Stimulated activated memory B cell treated with anti-CD40 and anti-IgM and Interleukin-4, amounts not matched to agents 10 μg/mL and 1 μg/mL and 100 μg/mL, for 72 hours (primary cell): ENCODE results near the gene MTHFD1.

Source experiments
- ATAC-seq: fragments of 150-1000 bp; cut with Tn5 transposase; 2 replicates; pipeline ENCODE4 v1.10.0; 2021
- H3K27ac Mint-ChIP-seq: one replicate; pipeline ENCODE4 v1.8.0; 2022; ENCODE audit warnings: mild to moderate bottlenecking, mixed read lengths
- H3K27me3 Mint-ChIP-seq: one replicate; pipeline ENCODE4 v1.8.0; 2022; ENCODE audit warnings: mixed read lengths
- H3K36me3 Mint-ChIP-seq: one replicate; pipeline ENCODE4 v1.8.0; 2022; ENCODE audit warnings: mixed read lengths
- H3K4me1 Mint-ChIP-seq: one replicate; pipeline ENCODE4 v1.8.0; 2022; ENCODE audit warnings: mixed read lengths
- H3K4me3 Mint-ChIP-seq: one replicate; pipeline ENCODE4 v1.8.0; 2022; ENCODE audit warnings: mild to moderate bottlenecking, moderate library complexity, mixed read lengths
- H3K9me3 Mint-ChIP-seq: one replicate; pipeline ENCODE4 v1.8.0; 2022; ENCODE audit warnings: mixed read lengths

The MTHFD1 gene

DNA sequence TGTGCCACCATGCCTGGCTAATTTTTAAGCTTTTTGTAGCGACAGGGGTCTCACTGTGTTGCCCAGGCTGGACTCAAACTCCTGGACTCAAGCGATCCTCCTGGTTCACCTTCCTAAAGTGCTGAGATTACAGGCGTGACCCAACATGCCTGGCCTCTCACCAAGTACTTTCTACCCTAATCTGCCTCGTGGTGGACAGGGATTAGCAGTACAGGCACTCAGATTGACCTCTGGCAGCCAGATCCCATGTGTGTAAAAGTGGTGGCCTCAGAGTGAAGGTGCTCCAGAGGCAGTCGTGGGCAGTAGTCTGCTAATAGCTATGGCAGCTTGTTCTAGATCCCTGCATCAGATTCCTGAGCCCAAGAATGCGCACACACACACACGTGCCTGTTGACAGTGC, 30.9 kb downstream of the MTHFD1 start:
- H3K27ac Mint-ChIP-seq: no peak overlapping the region

DNA sequence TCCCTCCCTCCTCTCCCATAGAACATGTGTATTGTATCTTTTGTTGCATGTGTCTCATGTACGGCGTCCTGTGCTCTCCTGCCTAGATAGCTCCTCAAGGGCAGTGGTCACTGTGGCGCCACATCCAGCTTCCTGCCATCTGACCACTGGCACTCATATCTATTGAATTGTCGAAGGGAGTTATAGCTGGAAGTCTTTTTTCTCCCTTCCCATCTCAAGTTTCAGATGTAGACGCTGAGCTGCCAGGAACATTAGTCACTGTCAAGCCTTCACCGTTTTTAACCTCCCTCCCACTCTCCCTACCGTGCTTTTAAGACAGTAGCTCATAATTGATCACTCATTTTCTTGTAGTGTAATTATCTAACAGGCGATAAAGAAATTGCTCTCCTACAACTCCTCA, 33.0 kb downstream of the MTHFD1 start:
- Mint-ChIP-seq H3K4me3 (no peak overlapping the region), H3K4me1 (no peaks in the 10 kb centered on the region), H3K27ac (no peak overlapping the region), H3K36me3 (peaks cover 53% of the 10 kb centered on the region), H3K9me3 (no peaks in the 10 kb centered on the region), H3K27me3 (no peaks in the 10 kb centered on the region)
- no peak for ATAC-seq

More for the DNA sequence above, 30.9 kb downstream of the MTHFD1 start:
- ATAC-seq: no peak
- no peaks in the 10 kb centered on the region for H3K9me3 Mint-ChIP-seq
- H3K36me3 Mint-ChIP-seq: peaks cover 46% of the 10 kb centered on the region
- no peaks in the 10 kb centered on the region for H3K27me3 Mint-ChIP-seq
- no peaks in the 10 kb centered on the region for H3K4me1 Mint-ChIP-seq
- no peak overlapping the region for H3K4me3 Mint-ChIP-seq

DNA sequence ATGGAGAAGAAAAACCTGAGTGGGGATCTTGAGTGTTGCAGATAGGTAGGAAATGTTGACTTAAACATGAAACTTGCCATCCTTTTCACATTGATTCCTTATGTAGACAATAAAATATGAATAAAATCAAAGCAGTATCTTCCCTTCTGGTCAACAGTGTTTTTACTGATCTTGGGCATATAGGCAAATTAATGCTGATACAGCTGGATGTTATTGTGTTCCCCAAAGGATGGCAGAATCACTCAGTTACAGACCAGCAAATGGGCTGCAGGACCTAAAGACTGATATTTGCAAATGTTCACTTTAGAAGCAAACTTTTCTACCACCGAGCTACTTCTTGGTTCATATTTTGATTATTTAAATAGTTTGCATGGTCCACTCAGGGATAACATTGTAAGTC, 33.9 kb downstream of the MTHFD1 start:
- Mint-ChIP-seq H3K4me3 (no peak overlapping the region), H3K27ac (no peak overlapping the region), H3K9me3 (no peaks in the 10 kb centered on the region), H3K27me3 (no peaks in the 10 kb centered on the region), H3K36me3 (peaks cover 60% of the 10 kb centered on the region), H3K4me1 (no peaks in the 10 kb centered on the region)
- ATAC-seq: no peak

DNA sequence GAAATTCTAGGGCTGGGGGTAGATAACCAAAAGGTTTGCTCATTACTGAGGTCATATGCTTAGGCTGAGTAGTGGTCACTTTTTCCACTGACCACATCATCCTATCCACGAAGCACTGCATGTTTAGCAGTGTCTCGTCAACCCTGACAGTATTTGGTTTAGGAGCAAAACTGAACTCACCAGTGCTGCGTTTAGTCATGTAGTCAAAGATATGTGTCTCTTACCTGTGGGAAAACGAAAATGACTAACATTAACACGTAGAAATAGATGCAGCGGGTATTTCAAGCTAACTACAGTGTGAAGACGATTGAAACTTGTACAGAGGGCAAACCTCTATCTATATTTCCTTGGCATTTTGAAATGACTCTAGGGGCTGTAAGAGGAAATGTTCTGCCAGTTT, 34.6 kb downstream of the MTHFD1 start:
- ATAC-seq: no peak
- Mint-ChIP-seq H3K36me3 (peaks cover 58% of the 10 kb centered on the region), H3K4me3 (no peak overlapping the region), H3K9me3 (no peaks in the 10 kb centered on the region), H3K27me3 (no peaks in the 10 kb centered on the region), H3K4me1 (no peaks in the 10 kb centered on the region), H3K27ac (no peak overlapping the region)

DNA sequence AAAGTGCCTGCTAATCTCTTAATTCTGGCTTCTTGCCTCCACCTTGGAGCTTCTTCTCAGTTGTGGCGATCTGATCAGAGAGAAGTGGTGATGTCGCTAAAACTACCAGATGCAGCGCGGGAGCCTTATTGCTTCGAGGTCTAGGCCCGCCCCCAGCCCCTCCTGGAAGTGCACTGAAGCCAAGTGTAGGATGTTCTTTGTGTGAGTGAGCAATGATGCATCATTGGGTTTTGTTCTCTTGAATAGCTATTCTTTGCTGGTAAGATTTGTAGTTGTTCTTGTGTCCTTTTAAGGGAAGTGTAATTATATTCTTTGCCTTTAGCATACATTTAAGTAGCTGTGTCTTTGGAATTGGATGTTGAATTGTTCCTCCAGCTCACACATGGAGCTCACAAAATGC, 35.8 kb downstream of the MTHFD1 start:
- ATAC-seq: no peak
- no peak overlapping the region for H3K4me3 Mint-ChIP-seq

DNA sequence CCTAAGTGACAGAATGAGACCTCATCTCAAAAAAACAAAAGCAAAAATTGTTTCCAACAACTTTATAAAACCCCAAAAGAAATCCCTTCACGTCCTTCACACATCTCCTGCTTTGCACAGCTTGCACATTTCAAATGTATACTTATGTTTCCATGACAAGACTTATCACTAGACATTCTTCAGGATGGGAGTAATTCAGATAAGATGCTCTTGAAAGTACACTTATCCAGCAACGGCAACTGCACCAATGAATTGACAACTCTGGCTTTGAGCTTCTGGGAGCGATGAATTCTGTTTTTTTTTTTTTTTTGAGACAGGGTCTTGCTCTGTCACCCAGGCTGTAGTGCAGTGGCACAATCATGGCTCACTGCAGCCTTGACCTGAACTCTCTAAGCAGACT, 46.4 kb downstream of the MTHFD1 start:
- no peaks in the 10 kb centered on the region for H3K4me1 Mint-ChIP-seq
- peaks cover 77% of the 10 kb centered on the region for H3K36me3 Mint-ChIP-seq
- no peaks in the 10 kb centered on the region for H3K9me3 Mint-ChIP-seq
- no peak for ATAC-seq
- no peak overlapping the region for H3K4me3 Mint-ChIP-seq
- H3K27ac Mint-ChIP-seq: no peak overlapping the region
- H3K27me3 Mint-ChIP-seq: no peaks in the 10 kb centered on the region

More for the DNA sequence above, 35.8 kb downstream of the MTHFD1 start:
- Mint-ChIP-seq H3K4me1 (no peaks in the 10 kb centered on the region), H3K27ac (no peak overlapping the region), H3K9me3 (no peaks in the 10 kb centered on the region), H3K36me3 (peaks cover 59% of the 10 kb centered on the region), H3K27me3 (no peaks in the 10 kb centered on the region)

DNA sequence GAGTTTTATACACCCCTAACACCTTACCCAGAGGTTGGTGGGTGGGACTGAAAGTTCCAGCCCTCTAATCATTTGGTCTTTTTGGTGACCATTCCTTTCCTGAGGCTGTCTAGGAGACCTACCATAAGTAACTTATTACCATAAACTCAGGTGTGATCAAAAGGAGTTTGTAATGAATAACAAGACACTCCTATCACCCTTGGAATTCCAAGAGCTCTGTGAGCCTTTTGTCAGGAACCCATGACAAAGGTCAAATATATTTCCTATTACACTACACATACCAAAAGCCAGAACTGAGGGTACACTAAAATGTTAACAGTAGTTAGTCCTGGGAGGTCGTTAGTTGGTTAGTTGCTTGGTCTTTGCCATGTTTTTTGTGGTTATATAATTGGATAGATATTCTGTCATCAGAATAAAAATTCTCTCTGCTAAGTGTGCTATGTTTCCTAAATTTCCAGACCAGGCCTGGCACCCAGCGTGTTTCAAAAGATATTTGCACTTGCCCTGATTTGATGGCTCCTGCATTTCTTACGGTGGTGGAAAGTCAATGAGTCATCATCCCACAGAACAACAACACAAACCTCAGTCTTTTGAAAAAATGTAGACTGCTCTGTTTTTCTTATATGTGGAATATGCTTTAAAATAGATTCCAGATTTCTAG, 50.2 kb downstream of the MTHFD1 start:
- peaks cover 1% of the 10 kb centered on the region for H3K4me1 Mint-ChIP-seq
- no peaks in the 10 kb centered on the region for H3K27me3 Mint-ChIP-seq
- peak overlapping the region; percentile 48 for H3K27ac Mint-ChIP-seq
- H3K36me3 Mint-ChIP-seq: peaks cover 80% of the 10 kb centered on the region
- ATAC-seq: no peak
- no peak overlapping the region for H3K4me3 Mint-ChIP-seq
- H3K9me3 Mint-ChIP-seq: no peaks in the 10 kb centered on the region

DNA sequence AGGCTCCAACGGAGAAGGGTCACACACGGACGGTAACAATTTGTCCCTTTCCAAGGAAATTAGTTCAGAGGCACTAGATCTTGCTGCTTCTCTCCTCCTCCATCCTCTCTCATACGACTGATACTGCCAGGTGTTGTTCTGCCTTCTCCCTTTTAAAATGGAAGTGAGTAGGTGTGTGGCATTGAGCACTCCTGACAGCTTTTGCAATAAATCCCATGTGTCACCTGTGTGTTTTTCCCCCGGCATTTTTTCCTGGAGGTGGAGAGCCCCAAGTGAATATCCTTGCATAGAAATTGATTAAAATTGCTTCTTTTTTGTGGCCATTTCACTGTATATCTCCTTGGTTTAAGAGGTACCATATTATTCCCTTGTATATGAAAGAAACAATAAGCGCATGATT, 51.0 kb downstream of the MTHFD1 start:
- no peak for ATAC-seq
- H3K27ac Mint-ChIP-seq: peak overlapping the region; percentile 48
- H3K27me3 Mint-ChIP-seq: no peaks in the 10 kb centered on the region
- H3K4me3 Mint-ChIP-seq: no peak overlapping the region
- H3K36me3 Mint-ChIP-seq: peaks cover 84% of the 10 kb centered on the region
- peaks cover 3% of the 10 kb centered on the region for H3K9me3 Mint-ChIP-seq
- H3K4me1 Mint-ChIP-seq: peaks cover 9% of the 10 kb centered on the region

DNA sequence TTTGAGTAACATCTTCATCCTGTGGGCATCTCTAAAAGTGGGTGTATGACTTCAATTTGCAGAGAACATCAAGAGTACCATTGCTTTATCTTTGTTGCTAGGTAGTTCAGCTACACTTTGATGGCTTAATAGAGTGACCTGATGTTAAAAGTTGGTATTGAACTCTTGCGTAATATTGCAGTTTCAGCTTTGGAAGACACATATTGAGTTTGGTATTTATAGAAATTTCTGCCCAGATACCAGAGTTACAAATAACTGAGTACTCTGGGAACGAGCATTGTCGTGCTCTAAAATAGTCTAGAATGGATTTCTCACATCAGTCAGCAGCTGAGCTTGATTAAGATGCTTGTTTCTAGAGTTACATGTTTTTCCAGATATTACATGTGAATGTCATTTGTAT, 52.3 kb downstream of the MTHFD1 start:
- Mint-ChIP-seq H3K9me3 (peaks cover 5% of the 10 kb centered on the region), H3K4me3 (no peak overlapping the region), H3K27me3 (no peaks in the 10 kb centered on the region), H3K36me3 (peaks cover 80% of the 10 kb centered on the region), H3K27ac (no peak overlapping the region), H3K4me1 (peaks cover 23% of the 10 kb centered on the region)
- ATAC-seq: no peak

DNA sequence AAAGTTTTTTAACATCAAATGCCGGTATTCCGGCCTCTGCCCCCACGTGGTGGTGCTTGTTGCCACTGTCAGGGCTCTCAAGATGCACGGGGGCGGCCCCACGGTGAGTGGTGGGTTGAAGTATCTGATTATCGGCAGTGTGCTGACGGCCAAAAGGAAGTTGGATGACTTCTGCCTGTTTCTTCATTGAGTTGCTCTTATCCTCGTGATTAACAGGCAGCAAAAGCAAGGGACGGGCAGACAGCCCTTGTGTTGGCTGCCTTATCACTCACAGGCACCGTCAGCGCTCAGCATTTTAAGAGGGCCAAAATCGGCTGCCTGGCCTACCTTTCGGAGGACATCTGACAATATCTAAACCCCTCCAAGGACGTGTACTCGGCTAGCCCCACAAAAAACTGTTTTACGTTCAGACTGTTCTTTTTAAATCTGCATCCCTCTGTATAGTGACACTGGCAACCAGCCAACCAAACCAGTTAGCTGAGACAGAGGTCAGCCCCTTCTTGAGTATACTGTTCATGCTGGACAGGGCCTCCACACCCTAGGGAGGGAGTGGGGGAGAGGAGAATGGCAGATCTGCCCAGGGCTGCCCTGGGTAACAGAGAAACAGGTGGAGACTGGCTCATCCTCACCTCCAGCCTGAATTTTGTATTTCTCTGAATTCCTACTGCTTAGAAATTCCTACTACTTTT, 54.3 kb downstream of the MTHFD1 start:
- Mint-ChIP-seq H3K4me1 (peaks cover 31% of the 10 kb centered on the region), H3K9me3 (peaks cover 5% of the 10 kb centered on the region), H3K4me3 (no peak overlapping the region), H3K36me3 (peaks cover 60% of the 10 kb centered on the region), H3K27ac (no peak overlapping the region), H3K27me3 (no peaks in the 10 kb centered on the region)
- no peak for ATAC-seq

DNA sequence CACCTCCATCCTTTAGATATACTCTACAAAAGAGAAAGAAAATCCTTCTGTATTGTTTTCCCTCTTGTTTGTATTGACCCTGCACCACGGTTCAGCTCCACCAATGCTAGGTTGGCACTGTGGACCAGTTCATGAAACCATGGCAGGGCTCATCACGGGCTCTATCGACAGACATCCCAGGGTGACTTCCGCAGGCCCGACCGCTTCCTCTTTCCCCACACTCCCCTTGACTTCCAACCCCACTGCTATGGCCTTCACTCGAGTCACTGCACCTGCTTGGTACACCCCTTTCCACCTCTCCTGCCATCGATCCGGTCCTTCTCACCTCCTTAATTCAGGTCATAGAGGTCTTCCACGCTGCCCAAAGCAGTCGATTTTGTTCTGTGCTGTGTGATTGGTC, 56.0 kb downstream of the MTHFD1 start:
- ATAC-seq: peak; percentile 51
- H3K27ac Mint-ChIP-seq: peak overlapping the region; percentile 82
- H3K9me3 Mint-ChIP-seq: peaks cover 5% of the 10 kb centered on the region
- peaks cover 37% of the 10 kb centered on the region for H3K4me1 Mint-ChIP-seq
- no peak overlapping the region for H3K4me3 Mint-ChIP-seq
- H3K36me3 Mint-ChIP-seq: peaks cover 54% of the 10 kb centered on the region
- H3K27me3 Mint-ChIP-seq: no peaks in the 10 kb centered on the region

DNA sequence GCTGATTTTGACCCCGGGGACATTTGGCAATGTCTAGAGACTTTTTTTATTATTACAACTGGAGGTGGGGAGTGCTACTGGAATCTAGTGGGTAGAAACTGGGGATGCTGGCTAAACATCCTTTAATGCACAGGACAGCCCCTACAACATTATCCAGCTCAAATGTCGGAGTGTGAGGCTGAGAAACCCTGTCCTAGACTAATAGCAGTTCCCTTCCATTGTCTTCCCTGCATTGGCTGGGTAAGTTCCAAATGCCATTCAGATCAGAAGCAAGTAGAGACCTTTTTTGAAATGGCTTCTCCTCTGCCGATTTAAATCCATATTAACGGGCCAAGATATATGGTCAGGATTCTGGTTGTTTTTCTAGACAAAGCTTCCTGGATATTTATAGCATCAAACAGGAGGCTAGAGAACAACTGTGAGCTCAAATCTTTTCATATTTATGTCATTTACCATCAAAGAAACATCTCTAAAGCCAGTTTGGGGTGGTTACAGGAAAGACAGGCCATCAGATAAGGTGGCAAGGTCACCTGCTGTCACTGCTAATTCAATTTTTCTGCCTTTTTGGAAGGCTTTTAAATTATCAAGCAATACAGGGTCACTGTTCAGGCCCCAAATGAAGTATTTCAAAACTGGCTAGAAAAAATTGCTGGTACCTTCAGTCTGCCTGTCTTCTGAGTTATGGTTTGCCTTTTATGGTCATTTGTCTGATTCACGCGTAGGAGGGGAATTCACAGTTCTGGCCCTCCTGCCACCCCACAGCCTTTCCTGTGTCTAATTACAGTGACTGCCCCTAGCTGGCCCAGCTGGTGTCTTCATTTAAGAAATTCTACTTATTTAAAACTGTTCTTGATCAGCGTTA, 57.1 kb downstream of the MTHFD1 start:
- peak; percentile 98 for ATAC-seq
- peaks cover 5% of the 10 kb centered on the region for H3K9me3 Mint-ChIP-seq
- H3K4me1 Mint-ChIP-seq: peaks cover 48% of the 10 kb centered on the region
- H3K27ac Mint-ChIP-seq: peak overlapping the region; percentile 82
- peaks cover 55% of the 10 kb centered on the region for H3K36me3 Mint-ChIP-seq
- no peaks in the 10 kb centered on the region for H3K27me3 Mint-ChIP-seq
- H3K4me3 Mint-ChIP-seq: peak overlapping the region; percentile 18

DNA sequence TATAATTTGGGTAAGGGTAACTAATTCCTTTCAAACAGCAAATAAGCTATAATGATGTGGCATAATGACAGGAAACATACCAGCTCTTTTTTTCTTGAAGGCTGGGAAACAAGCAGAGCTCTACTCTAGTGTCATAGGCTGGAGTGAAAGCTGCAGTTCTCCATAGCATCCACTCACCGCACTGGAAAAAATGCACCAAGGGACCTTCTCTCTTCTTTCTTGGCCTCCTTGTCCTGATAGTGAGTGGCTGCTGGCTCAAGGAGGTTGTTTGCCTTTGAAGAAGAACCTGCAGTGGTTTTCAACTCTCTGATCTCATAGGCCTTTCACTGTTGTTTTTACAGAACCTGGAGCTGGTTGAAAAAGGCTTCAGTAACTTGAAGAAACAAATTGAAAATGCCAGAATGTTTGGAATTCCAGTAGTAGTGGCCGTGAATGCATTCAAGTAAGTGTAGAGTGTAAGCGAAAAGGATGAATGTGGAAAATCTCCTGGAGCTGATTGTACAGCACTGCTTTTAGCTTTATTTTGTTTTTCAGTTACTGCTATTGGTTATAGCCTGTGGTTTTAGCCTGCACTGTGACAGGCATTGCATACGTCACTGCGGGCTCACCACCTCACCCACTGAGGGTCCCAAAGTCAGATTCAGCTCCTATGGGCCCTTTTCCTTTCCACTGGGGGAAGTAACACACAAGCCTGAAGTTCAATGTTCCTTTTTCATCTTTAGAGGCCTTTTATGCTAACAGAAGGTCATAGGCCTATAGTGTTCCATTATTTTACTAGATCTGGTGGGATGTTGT, 59.9 kb downstream of the MTHFD1 start:
- no peak overlapping the region for H3K4me3 Mint-ChIP-seq
- peaks cover 55% of the 10 kb centered on the region for H3K4me1 Mint-ChIP-seq
- no peaks in the 10 kb centered on the region for H3K27me3 Mint-ChIP-seq
- H3K36me3 Mint-ChIP-seq: peaks cover 35% of the 10 kb centered on the region
- H3K9me3 Mint-ChIP-seq: peaks cover 5% of the 10 kb centered on the region
- ATAC-seq: no peak
- peak overlapping the region; percentile 74 for H3K27ac Mint-ChIP-seq

DNA sequence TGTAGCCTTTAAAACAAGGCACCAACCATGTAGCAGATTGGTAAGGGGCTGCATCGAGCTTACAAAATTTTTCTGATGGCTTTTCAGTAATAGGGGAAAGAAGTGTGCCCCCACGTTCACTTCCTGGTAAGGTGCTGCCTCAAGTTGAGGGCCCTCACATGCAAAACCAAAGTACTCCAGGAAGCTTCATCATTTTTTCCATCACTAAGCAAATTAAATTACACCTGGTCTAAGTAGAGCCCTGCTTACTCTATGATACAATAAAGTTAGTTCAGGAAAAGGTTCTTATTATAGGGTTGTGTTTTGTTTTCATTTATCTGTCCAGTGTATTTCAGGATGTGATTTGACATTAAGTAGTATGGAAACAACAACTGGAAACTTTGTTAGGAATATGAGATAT, 62.1 kb downstream of the MTHFD1 start:
- Mint-ChIP-seq H3K36me3 (peaks cover 34% of the 10 kb centered on the region), H3K27me3 (no peaks in the 10 kb centered on the region), H3K4me1 (peaks cover 34% of the 10 kb centered on the region), H3K9me3 (no peaks in the 10 kb centered on the region), H3K4me3 (no peak overlapping the region), H3K27ac (peak overlapping the region; percentile 94)
- ATAC-seq: peak; percentile 73

DNA sequence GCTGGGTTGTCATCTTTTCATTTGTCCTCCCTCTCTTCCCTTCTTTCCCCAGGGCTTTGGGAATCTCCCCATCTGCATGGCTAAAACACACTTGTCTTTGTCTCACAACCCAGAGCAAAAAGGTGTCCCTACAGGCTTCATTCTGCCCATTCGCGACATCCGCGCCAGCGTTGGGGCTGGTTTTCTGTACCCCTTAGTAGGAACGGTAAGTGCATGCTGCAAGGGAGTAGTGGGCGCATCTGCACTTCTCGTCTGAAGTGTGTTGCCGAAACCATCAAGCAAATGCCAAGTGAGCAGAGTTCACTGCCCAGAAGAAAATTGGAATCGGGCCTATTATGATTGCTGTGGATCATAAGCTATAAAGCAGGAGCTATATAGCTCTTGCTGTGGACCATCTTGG, 66.5 kb downstream of the MTHFD1 start:
- no peak for ATAC-seq
- Mint-ChIP-seq H3K27me3 (no peaks in the 10 kb centered on the region), H3K36me3 (peaks cover 58% of the 10 kb centered on the region), H3K4me1 (peaks cover 31% of the 10 kb centered on the region), H3K4me3 (no peak overlapping the region), H3K9me3 (no peaks in the 10 kb centered on the region), H3K27ac (peak overlapping the region; percentile 3)
